ENCODE data around the gene CTDNEP1.

Gene CTDNEP1

GRCh38 chr17:7262935-7263800, 11.6 kb upstream of the CTDNEP1 start:
- TF ChIP-seq CTCF (IDR thresholded peaks at IDR 0.05): no peak

GRCh38 chr17:7262192-7262934, 10.8 kb upstream of the CTDNEP1 start, which contains the start of gene CLDN7:
CLDN7 (minus strand) TSS chr17:7262478; CDS start chr17:7262043, 435 bp downstream.
- TF ChIP-seq CTCF (IDR thresholded peaks at IDR 0.05): no peak; the same call in 1 of the 2 replicates

- TF ChIP-seq CTCF (IDR thresholded peaks at IDR 0.05): no peak
Measured at GRCh38 chr17:7261379-7262191, 10.1 kb upstream of the CTDNEP1 start.

- TF ChIP-seq CTCF (IDR thresholded peaks at IDR 0.05): no peak
Measured at GRCh38 chr17:7260651-7261378, 9.3 kb upstream of the CTDNEP1 start.

- TF ChIP-seq CTCF (IDR thresholded peaks at IDR 0.05): no peak
Measured at GRCh38 chr17:7260151-7260550, 8.6 kb upstream of the CTDNEP1 start.

GRCh38 chr17:7259555-7259889, 8.0 kb upstream of the CTDNEP1 start:
- no peak for TF ChIP-seq CTCF (IDR thresholded peaks at IDR 0.05)

All from LNCAP (cell line).